Fibroblast of lung (primary cell): ENCODE measurements around the gene TSPAN31. TPM values are rescaled to one million over a fixed set of nuclear protein-coding genes. Genes with fewer than 3 reads are reported as not detected.

Experiments used
- DNase-seq, 2 donors: peaks; one replicate each; pipeline versions ENCODE4 v3.0.0 to v3.0.0-alpha.2; 2010; ENCODE audit warnings: low read depth in 2 of 2
- H2AFZ ChIP-seq: 2 replicates; pipeline ENCODE4 v1.5.1; 2012; ENCODE audit warnings: low read length, control low read depth, inconsistent platforms
- H3K27ac ChIP-seq: 2 replicates; pipeline ENCODE4 v1.5.1; 2011; ENCODE audit warnings: low read length, control low read depth; ENCODE audit not compliant: insufficient read depth
- H3K27me3 ChIP-seq: 2 replicates; pipeline ENCODE4 v1.5.1; 2011; ENCODE audit warnings: mild to moderate bottlenecking, low read length; ENCODE audit not compliant: control insufficient read depth, insufficient read depth
- H3K36me3 ChIP-seq: 2 replicates; pipeline ENCODE4 v1.5.1; 2011; ENCODE audit warnings: low read length; ENCODE audit not compliant: control insufficient read depth, insufficient read depth
- H3K4me1 ChIP-seq: 2 replicates; pipeline ENCODE4 v1.5.1; 2011; ENCODE audit warnings: low read length; ENCODE audit not compliant: control insufficient read depth, insufficient read depth; ENCODE audit errors: extremely low read depth
- H3K4me2 ChIP-seq: 2 replicates; pipeline ENCODE4 v1.5.1; 2011; ENCODE audit warnings: low read length, control low read depth; ENCODE audit not compliant: insufficient read depth; ENCODE audit errors: extremely low read depth
- H3K4me3 ChIP-seq, 4 experiments: fragments of 200-600 bp in 1 of 4; sonication (generic) in 1 of 4; replicated peaks in 1 of 4; 2 replicates each; pipeline ENCODE4 v1.5.1; 2011 to 2016; ENCODE audit warnings: low read length in 4 of 4, low read depth in 3 of 4, mild to moderate bottlenecking in 3 of 4, control low read depth in 2 of 4, inconsistent platforms in 1 of 4, mixed read lengths in 1 of 4; ENCODE audit not compliant: insufficient read depth in 1 of 4; ENCODE audit errors: control extremely low read depth in 1 of 4
- H3K79me2 ChIP-seq: 2 replicates; pipeline ENCODE4 v1.5.1; 2012; ENCODE audit warnings: mild to moderate bottlenecking, low read length, inconsistent platforms; ENCODE audit not compliant: control insufficient read depth, insufficient read depth
- H3K9ac ChIP-seq: 2 replicates; pipeline ENCODE4 v1.5.1; 2011; ENCODE audit warnings: mild to moderate bottlenecking, low read length, control low read depth; ENCODE audit not compliant: insufficient read depth
- H3K9me3 ChIP-seq: 2 replicates; pipeline ENCODE4 v1.5.1; 2012; ENCODE audit warnings: low read depth, low read length; ENCODE audit not compliant: control insufficient read depth, insufficient read depth
- H4K20me1 ChIP-seq: 2 replicates; pipeline ENCODE4 v1.5.1; 2011; ENCODE audit warnings: low read length; ENCODE audit not compliant: control insufficient read depth, insufficient read depth; ENCODE audit errors: extremely low read depth
- CTCF ChIP-seq, 2 donors: IDR thresholded peaks in 1 of 2; conservative IDR thresholded peaks in 1 of 2; 1 replicate in 1 of 2; 2 replicates in 1 of 2; pipeline ENCODE4 v1.5.1; 2011 to 2012; ENCODE audit warnings: low read length in 2 of 2, control low read depth in 1 of 2, inconsistent platforms in 1 of 2, low read depth in 1 of 2, mild to moderate bottlenecking in 1 of 2
- EZH2 ChIP-seq: IDR thresholded peaks from 2 replicates; pipeline ENCODE4 v1.5.1; 2012; ENCODE audit warnings: low read length, control low read depth, mild to moderate bottlenecking; ENCODE audit errors: missing control alignments
- polyA plus RNA-seq, 2 donors: library from polyadenylated mRNA; depleted of rRNA in 1 of 2; stranded (reverse) in 1 of 2; unstranded in 1 of 2; fragments of >200 nt; gene quantifications; 2 replicates each; pipeline ENCODE4 v1.2.1, GENCODE V29; 2011 to 2012; ENCODE audit warnings: missing spikeins in 1 of 2
- total RNA-seq: library from RNA; depleted of rRNA; stranded (reverse); fragments of >200 nt; gene quantifications from 2 replicates; pipeline ENCODE4 v1.2.1, GENCODE V29; 2014

The TSPAN31 gene
- total and polyA plus RNA-seq, 2 donors (not counting 1 experiment from before 2014, with no cell fraction given): 53.6 to 99.6 TPM

DNA sequence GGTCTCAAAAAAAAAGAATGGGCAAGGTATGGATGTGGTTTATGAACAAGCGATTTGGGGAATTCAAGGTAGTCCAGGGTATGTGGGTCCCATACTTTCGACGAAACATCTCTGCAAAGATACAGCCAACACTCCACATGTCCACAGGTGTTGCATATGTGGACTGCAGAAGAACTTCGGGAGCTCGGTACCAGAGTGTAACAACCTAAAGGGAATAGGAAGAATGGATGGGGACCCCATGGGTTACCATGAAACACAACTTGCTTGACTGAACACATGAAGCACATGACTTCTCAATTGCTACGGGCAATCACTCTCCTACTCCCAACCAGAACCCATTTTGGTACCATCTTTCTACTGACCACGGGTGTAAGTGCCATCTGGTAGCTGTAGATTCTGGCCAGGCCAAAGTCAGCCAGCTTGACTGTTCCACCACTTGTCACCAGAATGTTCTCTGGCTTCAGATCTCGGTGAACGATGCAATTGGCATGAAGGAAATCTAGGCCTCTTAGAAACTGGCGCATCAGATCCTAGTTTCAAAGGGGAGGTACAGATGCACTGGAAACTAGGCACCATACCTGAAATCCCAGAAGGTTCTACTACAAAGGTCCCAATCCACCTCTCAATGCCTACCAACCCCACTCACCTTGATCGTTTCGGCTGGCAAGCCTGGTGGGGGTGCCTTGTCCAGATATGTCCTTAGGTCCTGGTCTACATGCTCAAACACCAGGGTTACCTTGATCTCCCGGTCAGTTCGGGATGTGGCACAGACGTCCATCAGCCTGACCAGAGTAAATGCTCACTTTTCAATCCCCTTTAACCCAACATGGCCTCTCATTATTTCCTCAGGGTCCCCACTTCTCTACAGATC lies 6.0 kb downstream of the TSPAN31 start:
- H4K20me1 ChIP-seq: no peaks in the 10 kb centered on the region
- peaks cover 4% of the 10 kb centered on the region for H3K4me1 ChIP-seq
- peak overlapping the region; percentile 93 for H3K9ac ChIP-seq
- no peak for TF ChIP-seq CTCF (conservative IDR thresholded peaks at IDR 0.05 in 1 of 2, IDR thresholded peaks at IDR 0.05 in 1 of 2; ENCODE audit: low read depth in 1 of 2, low read length in 2 of 2)
- no peak for TF ChIP-seq EZH2
- peak overlapping the region; percentile 93 for H3K4me2 ChIP-seq
- H3K36me3 ChIP-seq: peaks cover 15% of the 10 kb centered on the region
- peaks cover 24% of the 10 kb centered on the region for H3K79me2 ChIP-seq
- H2AFZ ChIP-seq: no peak overlapping the region
- H3K27ac ChIP-seq: peak overlapping the region; percentile 98
- peak overlapping the region; percentile 91 to 96 (median 94) for H3K4me3 ChIP-seq
- no peak for DNase-seq
- no peaks in the 10 kb centered on the region for H3K9me3 ChIP-seq
- peaks cover 10% of the 10 kb centered on the region for H3K27me3 ChIP-seq

DNA sequence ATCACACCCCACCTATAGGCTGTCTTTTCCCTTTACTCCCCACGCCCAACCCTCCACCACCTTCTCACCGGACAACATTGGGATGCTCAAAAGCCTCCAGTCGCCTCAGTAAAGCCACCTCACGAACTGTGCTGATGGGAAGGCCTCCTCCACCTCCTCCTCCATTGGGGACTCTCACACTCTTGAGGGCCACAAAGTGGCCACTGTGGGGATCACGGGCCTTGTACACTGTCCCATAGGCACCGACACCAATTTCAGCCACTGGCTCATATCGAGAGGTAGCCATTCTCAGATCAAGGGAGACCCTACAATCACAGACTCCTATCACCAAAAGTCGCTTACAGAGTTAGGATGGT lies 6.6 kb downstream of the TSPAN31 start:
- H2AFZ ChIP-seq: peak overlapping the region; percentile 4

More for the DNA sequence above, 6.6 kb downstream of the TSPAN31 start:
- Histone ChIP-seq H4K20me1 (no peaks in the 10 kb centered on the region), H3K4me3 (peak overlapping the region; percentile 91 to 96 (median 94)), H3K9me3 (no peaks in the 10 kb centered on the region), H3K27me3 (peaks cover 13% of the 10 kb centered on the region), H3K27ac (peak overlapping the region; percentile 98), H3K79me2 (peaks cover 24% of the 10 kb centered on the region), H3K4me2 (peak overlapping the region; percentile 93), H3K36me3 (peaks cover 13% of the 10 kb centered on the region), H3K9ac (peak overlapping the region; percentile 93), H3K4me1 (peaks cover 4% of the 10 kb centered on the region)
- TF ChIP-seq CTCF (conservative IDR thresholded peaks at IDR 0.05 in 1 of 2, IDR thresholded peaks at IDR 0.05 in 1 of 2; ENCODE audit: low read depth in 1 of 2, low read length in 2 of 2): no peak
- no peak for TF ChIP-seq EZH2
- DNase-seq: no peak
